ENCODE data around the gene CEP83. TPM values are rescaled to one million over a fixed set of nuclear protein-coding genes. Genes with fewer than 3 reads are reported as not detected.
A peak's percentile ranks its signal among the peaks of the same experiment; 100 is the strongest.

Gene CEP83
- total and polyA plus RNA-seq, 12 donors: 4.2 to 20.5 (median 10.2) TPM

DNA sequence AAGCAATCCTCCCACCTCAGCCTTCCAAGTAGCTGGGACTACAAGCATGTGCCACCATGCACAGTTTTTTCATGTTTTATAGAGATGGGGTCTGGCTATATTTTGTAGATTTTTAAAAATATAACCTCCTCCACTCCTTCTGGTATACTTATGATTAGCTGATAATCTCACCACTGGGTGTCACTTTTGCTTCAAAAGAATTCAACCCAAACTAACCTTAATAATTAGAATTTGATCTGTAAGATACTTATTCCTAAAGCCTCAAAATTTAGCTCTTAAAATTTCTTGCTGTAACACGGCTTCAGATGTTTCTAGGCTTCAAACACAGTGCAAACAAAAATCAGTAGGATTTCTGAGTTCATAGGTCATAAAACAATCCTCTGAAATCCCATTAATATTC is 130.3 kb downstream of the CEP83 start:
- ATAC-seq: no peak
- Histone ChIP-seq H3K9me3 (no peaks in the 10 kb centered on the region), H3K4me1 (peaks cover 0 to 11% (median 0%) of the 10 kb centered on the region in 9 donors), H3K36me3 (peaks cover 0 to 61% (median 0%) of the 10 kb centered on the region in 9 donors), H3K27me3 (no peaks in the 10 kb centered on the region), H3K27ac (no peak overlapping the region), H3K4me3 (no peak overlapping the region)
- intact Hi-C loops (cut with DNase I): loop anchor here in 3 of 10 donors (5.0 to 10.0 kb wide), 2 partner anchors 203 to 205 kb away; no protein-coding TSS in a partner anchor
- TF ChIP-seq, protein P1, sequence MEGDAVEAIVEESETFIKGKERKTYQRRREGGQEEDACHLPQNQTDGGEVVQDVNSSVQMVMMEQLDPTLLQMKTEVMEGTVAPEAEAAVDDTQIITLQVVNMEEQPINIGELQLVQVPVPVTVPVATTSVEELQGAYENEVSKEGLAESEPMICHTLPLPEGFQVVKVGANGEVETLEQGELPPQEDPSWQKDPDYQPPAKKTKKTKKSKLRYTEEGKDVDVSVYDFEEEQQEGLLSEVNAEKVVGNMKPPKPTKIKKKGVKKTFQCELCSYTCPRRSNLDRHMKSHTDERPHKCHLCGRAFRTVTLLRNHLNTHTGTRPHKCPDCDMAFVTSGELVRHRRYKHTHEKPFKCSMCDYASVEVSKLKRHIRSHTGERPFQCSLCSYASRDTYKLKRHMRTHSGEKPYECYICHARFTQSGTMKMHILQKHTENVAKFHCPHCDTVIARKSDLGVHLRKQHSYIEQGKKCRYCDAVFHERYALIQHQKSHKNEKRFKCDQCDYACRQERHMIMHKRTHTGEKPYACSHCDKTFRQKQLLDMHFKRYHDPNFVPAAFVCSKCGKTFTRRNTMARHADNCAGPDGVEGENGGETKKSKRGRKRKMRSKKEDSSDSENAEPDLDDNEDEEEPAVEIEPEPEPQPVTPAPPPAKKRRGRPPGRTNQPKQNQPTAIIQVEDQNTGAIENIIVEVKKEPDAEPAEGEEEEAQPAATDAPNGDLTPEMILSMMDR (IDR thresholded peaks at IDR 0.05): peak in 5 of 9 donors; percentile 15 to 31 (median 20)
- no peak for DNase-seq
- 92 to 96% methylated on average over 1 of the region's 1 CpG for WGBS, 2 donors

DNA sequence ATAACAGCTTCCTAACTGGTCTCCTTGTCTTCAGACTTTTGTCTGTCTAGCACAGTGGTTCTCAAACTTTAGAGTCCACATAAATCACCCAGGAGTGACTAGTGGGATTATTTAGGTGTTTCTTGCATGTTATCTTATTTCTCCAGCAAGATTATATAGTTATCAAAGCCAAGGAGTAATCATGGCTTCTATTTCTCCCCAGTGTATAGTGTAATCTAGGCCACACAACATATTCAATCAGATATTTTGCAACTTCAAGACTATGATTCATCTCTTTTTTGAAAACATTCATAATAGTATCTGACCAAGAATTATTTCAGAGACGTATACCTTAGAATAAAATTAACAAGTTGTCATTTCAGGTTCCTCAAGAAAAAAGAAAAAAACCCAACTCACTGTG is 131.9 kb downstream of the CEP83 start:
- Histone ChIP-seq H3K4me1 (no peaks in the 10 kb centered on the region), H3K36me3 (peaks cover 0 to 76% (median 9%) of the 10 kb centered on the region in 9 donors), H3K27me3 (no peaks in the 10 kb centered on the region), H3K9me3 (no peaks in the 10 kb centered on the region), H3K27ac (no peak overlapping the region), H3K4me3 (no peak overlapping the region)
- WGBS, 2 donors: 88 to 95% methylated on average over 1 of the region's 1 CpG
- DNase-seq: no peak
- intact Hi-C loops (cut with DNase I): loop anchor here in 3 of 10 donors (5.0 to 10.0 kb wide), 2 partner anchors 204 to 207 kb away; no protein-coding TSS in a partner anchor
- TF ChIP-seq, protein P1 (IDR thresholded peaks at IDR 0.05): no peak
- no peak for ATAC-seq

- H3K9me3 ChIP-seq: no peaks in the 10 kb centered on the region
- ATAC-seq: no peak
- TF ChIP-seq, protein P1 (IDR thresholded peaks at IDR 0.05): no peak
- DNase-seq: no peak
- H3K4me1 ChIP-seq: peaks cover 0 to 4% (median 0%) of the 10 kb centered on the region in 9 donors
- H3K27ac ChIP-seq: no peak overlapping the region
- intact Hi-C loops (cut with DNase I): loop anchor here in 3 of 10 donors (5.0 to 10.0 kb wide), 2 partner anchors 206 to 208 kb away; no protein-coding TSS in a partner anchor
- no peak overlapping the region for H3K4me3 ChIP-seq
- H3K36me3 ChIP-seq: peaks cover 0 to 83% (median 14%) of the 10 kb centered on the region in 9 donors
- no peaks in the 10 kb centered on the region for H3K27me3 ChIP-seq
Observed at GRCh38 chr12:94326727-94327126, 132.9 kb downstream of the CEP83 start.

- Histone ChIP-seq H3K9me3 (peaks cover 0 to 5% (median 0%) of the 10 kb centered on the region in 11 donors), H3K27me3 (no peaks in the 10 kb centered on the region), H3K4me3 (no peak overlapping the region), H3K27ac (no peak overlapping the region), H3K4me1 (peaks cover 0 to 4% (median 0%) of the 10 kb centered on the region in 9 donors), H3K36me3 (peaks cover 0 to 83% (median 19%) of the 10 kb centered on the region in 9 donors)
- 92 to 98% methylated on average over 1 of the region's 1 CpG for whole genome bisulfite sequencing, 2 donors
- ATAC-seq: no peak
- no peak for DNase-seq
- intact Hi-C loops (cut with DNase I): loop anchor here in 3 of 10 donors (5.0 to 10.0 kb wide), 2 partner anchors 206 to 209 kb away; no protein-coding TSS in a partner anchor
- TF ChIP-seq, protein P1 (IDR thresholded peaks at IDR 0.05): no peak
Observed at GRCh38 chr12:94326234-94326633, 133.4 kb downstream of the CEP83 start.

Measured in heart right ventricle (tissue), 16 donors.